ENCODE results near the gene ARFIP1.

DNA sequence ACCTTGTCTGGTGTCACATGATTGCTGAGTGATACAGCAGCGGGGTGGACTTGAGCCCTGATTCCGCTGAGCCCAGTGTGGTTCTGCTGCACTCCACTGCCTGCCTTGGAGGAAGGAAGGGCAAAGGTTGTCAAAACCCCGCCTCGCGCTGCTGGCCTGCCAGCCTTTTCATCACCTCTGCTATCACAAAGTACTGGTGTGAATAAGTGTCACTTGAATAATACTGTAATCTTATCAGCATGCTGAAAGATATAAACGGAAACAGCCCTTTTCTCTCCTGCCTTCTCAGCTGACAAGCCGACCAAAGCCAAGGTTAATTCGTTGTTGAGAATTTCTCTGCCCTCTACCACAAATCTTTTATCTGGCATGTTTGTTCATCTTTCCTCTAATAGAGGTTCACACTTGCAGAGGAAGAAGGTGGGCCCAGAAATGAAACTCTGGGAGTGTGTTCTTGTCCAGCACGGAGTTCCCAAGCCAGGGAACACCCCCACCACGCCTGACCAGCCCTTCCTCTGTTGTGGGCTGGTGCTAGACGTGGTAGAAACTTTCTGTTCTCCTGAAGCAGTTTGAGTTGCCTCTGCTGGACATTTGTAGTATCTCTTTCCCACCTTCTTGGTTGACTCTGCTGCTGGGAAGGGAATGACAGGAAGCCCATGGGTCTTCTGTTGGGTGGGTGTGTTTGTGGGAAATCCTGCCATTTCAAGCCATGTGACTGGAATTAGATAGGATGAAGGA lies 177.8 kb downstream of the ARFIP1 start:
- TF ChIP-seq POLR2A (IDR thresholded peaks at IDR 0.05; ENCODE audit: low read length) (no peak), GATA1 (IDR thresholded peaks at IDR 0.05; ENCODE audit: low read depth, low read length) (no peak)

All from erythroblast (primary cell).